Measurements from ENCODE around the gene FCRL4.

- TF ChIP-seq CTCF (optimal IDR thresholded peaks at IDR 0.05 in 1 of 3, IDR thresholded peaks at IDR 0.05 in 1 of 3, conservative IDR thresholded peaks at IDR 0.05 in 1 of 3; ENCODE audit: extremely low read depth in 1 of 3, insufficient read depth in 2 of 3, low read length in 3 of 3) = no peak
- no peak for TF ChIP-seq EZH2 (IDR thresholded peaks at IDR 0.05; ENCODE audit: low read length)
Measured at GRCh38 chr1:157577420-157577819, 20.5 kb downstream of the FCRL4 start.

Data from keratinocyte (primary cell).